Endothelial cell of umbilical vein (primary cell): ENCODE results near the gene THBS4. TPM values are rescaled to one million over a fixed set of nuclear protein-coding genes. Genes with fewer than 3 reads are reported as not detected.

Experiments
- BruUV-seq: library from RNA; stranded (reverse); fragments of 400-500 nt; replicated peaks from 2 replicates; lab custom pipeline; 2021; lab: Mats Ljungman, UMichigan
- CTCF ChIA-PET: fragments of 300-600, 350-600 bp; sonication (Branson Sonifier 250); formaldehyde crosslinking; loops from one replicate; lab custom pipeline; 2021; ENCODE audit warnings: antibody characterized with exemption, inconsistent platforms; lab: Charles Lee
- POLR2A ChIA-PET: fragments of 300-600, 350-600 bp; sonication (Branson Sonifier 250); formaldehyde crosslinking; loops from one replicate; lab custom pipeline; 2021; ENCODE audit warnings: antibody characterized with exemption, inconsistent platforms; lab: Charles Lee
- DNase-seq: peaks from one replicate; pipeline ENCODE4 v3.0.0-alpha.2; 2011; ENCODE audit warnings: low read depth, low spot score
- FAIRE-seq: peaks from 2 replicates; lab custom pipeline; 2011; peaks lifted over from hg19 to GRCh38; lab: Jason Lieb, UNC
- H2AFZ ChIP-seq: 2 replicates; pipeline ENCODE4 v1.6.0; 2012; ENCODE audit warnings: low read depth, low read length, control low read depth, inconsistent platforms
- H3K27ac ChIP-seq: 2 replicates; pipeline ENCODE4 v1.5.1; 2011; ENCODE audit warnings: low read depth, mild to moderate bottlenecking, control low read depth, low read length, moderate library complexity; ENCODE audit not compliant: insufficient read depth
- H3K27me3 ChIP-seq, 2 experiments: 2 replicates each; pipeline versions ENCODE4 v1.6.0 to v1.6.1; 2011; ENCODE audit warnings: low read length in 2 of 2, mixed read lengths in 1 of 2; ENCODE audit not compliant: control insufficient read depth in 2 of 2, insufficient read depth in 2 of 2
- H3K36me3 ChIP-seq, 2 experiments: 2 replicates in 1 of 2; 3 replicates in 1 of 2; pipeline ENCODE4 v1.5.1; 2011; ENCODE audit warnings: low read length in 2 of 2, mild to moderate bottlenecking in 1 of 2, moderate library complexity in 1 of 2; ENCODE audit not compliant: control insufficient read depth in 2 of 2, insufficient read depth in 2 of 2; ENCODE audit errors: extremely low read depth in 1 of 2
- H3K4me1 ChIP-seq: 3 replicates; pipeline ENCODE4 v1.5.1; 2011; ENCODE audit warnings: mild to moderate bottlenecking, low read length; ENCODE audit not compliant: control insufficient read depth, insufficient read depth; ENCODE audit errors: extremely low read depth
- H3K4me2 ChIP-seq: 2 replicates; pipeline ENCODE4 v1.6.1; 2011; ENCODE audit warnings: low read length, control low read depth, mixed read lengths; ENCODE audit not compliant: insufficient read depth
- H3K4me3 ChIP-seq, 3 experiments: fragments of 200-600 bp in 1 of 3; sonication (generic), shearing (Covaris generic) in 1 of 3; replicated peaks in 1 of 3; 2 replicates each; pipeline ENCODE4 v1.5.1; 2011 to 2016; ENCODE audit warnings: control low read depth in 3 of 3, low read length in 3 of 3, mild to moderate bottlenecking in 2 of 3, inconsistent platforms in 1 of 3, low read depth in 1 of 3, moderate library complexity in 1 of 3; ENCODE audit not compliant: insufficient read depth in 1 of 3
- H3K79me2 ChIP-seq: 2 replicates; pipeline ENCODE4 v1.6.0; 2012; ENCODE audit warnings: low read length, inconsistent platforms; ENCODE audit not compliant: control insufficient read depth, insufficient read depth
- H3K9ac ChIP-seq: replicated peaks from 2 replicates; pipeline ENCODE3; 2011; ENCODE audit warnings: low read length, control low read depth; ENCODE audit not compliant: insufficient read depth; ENCODE audit errors: extremely low read depth
- H3K9me1 ChIP-seq: replicated peaks from 3 replicates; pipeline ENCODE4 v1.6.0; 2011; ENCODE audit warnings: mild to moderate bottlenecking, low read length; ENCODE audit not compliant: control insufficient read depth, insufficient read depth; ENCODE audit errors: extremely low read depth
- H3K9me3 ChIP-seq: replicated peaks from 2 replicates; pipeline ENCODE4 v1.5.1; 2012; ENCODE audit warnings: low read length, inconsistent platforms; ENCODE audit not compliant: control insufficient read depth, insufficient read depth
- H4K20me1 ChIP-seq: replicated peaks from 2 replicates; pipeline ENCODE3; 2011; ENCODE audit warnings: mild to moderate bottlenecking, low read length; ENCODE audit not compliant: control insufficient read depth, insufficient read depth; ENCODE audit errors: extremely low read depth
- EZH2 ChIP-seq: IDR thresholded peaks from 2 replicates; pipeline ENCODE4 v1.6.1; 2012; ENCODE audit warnings: borderline replicate concordance, low read depth, mild to moderate bottlenecking, moderate library complexity, low read length, inconsistent platforms; ENCODE audit not compliant: severe bottlenecking
- GATA2 ChIP-seq: IDR thresholded peaks from 2 replicates; pipeline ENCODE4 v1.7.0; 2011; ENCODE audit warnings: low read depth, mild to moderate bottlenecking, moderate library complexity, mixed read lengths, low read length; ENCODE audit not compliant: insufficient read length, insufficient read depth
- MYC ChIP-seq: IDR thresholded peaks from one replicate; pipeline ENCODE4 v1.6.1; 2011; ENCODE audit warnings: mild to moderate bottlenecking, low read depth, low read length
- POLR2AphosphoS5 ChIP-seq: IDR thresholded peaks from 2 replicates; pipeline ENCODE4 v1.6.1; 2012; ENCODE audit warnings: low read depth, mild to moderate bottlenecking, control low read depth, low read length, moderate library complexity; ENCODE audit not compliant: insufficient read depth
- dilution Hi-C: fragments of 300-500 bp; cut with MboI; formaldehyde crosslinking; loops from one replicate; pipeline ENCODE4 v1.15.0; 2019; ENCODE audit warnings: low sequenced_read_pairs; ENCODE audit not compliant: extremely low pct_ligation_motif_present
- intact Hi-C: fragments of 100-400 bp; cut with micrococcal nuclease; formaldehyde crosslinking; loops from one replicate; pipeline ENCODE4 v1.10.0; 2022
- polyA plus RNA-seq, 4 experiments: library from polyadenylated mRNA; depleted of rRNA in 3 of 4; stranded (reverse) in 3 of 4; unstranded in 1 of 4; fragments of >200 nt; gene quantifications; 2 replicates each; pipeline versions ENCODE4 v1.2.1 to v1.2.3, GENCODE V29; 2011 to 2012; ENCODE audit warnings: missing spikeins in 1 of 4
- total RNA-seq: library from RNA; stranded (reverse); gene quantifications from 2 replicates; pipeline ENCODE4 v1.2.3, GENCODE V29; 2021
- TF ChIP-seq, protein P1 (sequence below), 2 donors: IDR thresholded peaks; 1 replicate in 1 of 2; 2 replicates in 1 of 2; pipeline ENCODE4 v1.5.1; 2011; ENCODE audit warnings: low read length in 2 of 2, mild to moderate bottlenecking in 2 of 2, moderate library complexity in 2 of 2, control low read depth in 1 of 2, inconsistent platforms in 1 of 2, low read depth in 1 of 2; ENCODE audit not compliant: insufficient read depth in 1 of 2; ENCODE audit errors: extremely low read depth in 1 of 2

THBS4 gene
- total and polyA plus RNA-seq, 2 donors (not counting 3 experiments of a cell fraction or from before 2014, with no cell fraction given) = not detected

DNA sequence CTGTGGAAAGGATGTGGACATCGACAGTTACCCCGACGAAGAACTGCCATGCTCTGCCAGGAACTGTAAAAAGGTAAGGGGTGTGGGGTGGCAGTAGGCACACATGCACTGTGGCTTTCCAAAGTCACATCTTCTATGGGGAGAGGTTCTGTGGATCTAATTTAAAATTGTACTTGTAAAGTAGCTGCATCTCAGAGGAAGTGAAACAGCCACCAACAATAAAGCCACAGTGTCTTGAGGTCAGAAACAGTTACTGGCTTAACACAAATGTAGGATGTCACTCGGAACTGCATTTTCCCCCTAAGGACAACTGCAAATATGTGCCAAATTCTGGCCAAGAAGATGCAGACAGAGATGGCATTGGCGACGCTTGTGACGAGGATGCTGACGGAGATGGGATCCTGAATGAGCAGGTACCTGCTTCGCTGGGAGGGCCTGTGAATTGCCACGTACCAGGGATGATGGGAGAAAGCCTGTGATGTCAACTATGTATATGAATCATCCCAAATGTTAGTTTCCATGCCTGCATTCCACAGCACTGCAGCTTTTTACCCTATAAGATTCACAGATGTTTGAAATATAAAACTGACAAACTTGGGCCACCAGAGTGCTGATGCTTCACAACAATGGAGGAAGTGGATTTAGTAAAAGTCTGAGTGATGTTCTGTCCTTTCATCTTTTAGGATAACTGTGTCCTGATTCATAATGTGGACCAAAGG is 35.3 kb downstream of the THBS4 start:
- Histone ChIP-seq H3K9me1 (no peaks in the 10 kb centered on the region), H3K4me2 (no peak overlapping the region), H3K79me2 (no peaks in the 10 kb centered on the region), H4K20me1 (no peaks in the 10 kb centered on the region), H2AFZ (no peak overlapping the region), H3K9ac (no peak overlapping the region), H3K4me3 (no peak overlapping the region), H3K36me3 (no peaks in the 10 kb centered on the region), H3K9me3 (no peaks in the 10 kb centered on the region), H3K27me3 (no peaks in the 10 kb centered on the region), H3K27ac (no peak overlapping the region), H3K4me1 (no peaks in the 10 kb centered on the region)
- intact Hi-C loops (no loop called here), dilution Hi-C loops (no loop called here)
- ChIA-PET POLR2A (no interaction called here), CTCF (interaction anchor here (4.0 kb wide), 1 partner anchor 13 kb away, joined by 16 read pairs; no protein-coding TSS in a partner anchor)
- no TSS peak for BruUV-seq
- DNase-seq (no peak), FAIRE-seq (no peak)
- TF ChIP-seq GATA2 (no peak), MYC (no peak), EZH2 (no peak), POLR2AphosphoS5 (no peak)
- TF ChIP-seq, protein P1, sequence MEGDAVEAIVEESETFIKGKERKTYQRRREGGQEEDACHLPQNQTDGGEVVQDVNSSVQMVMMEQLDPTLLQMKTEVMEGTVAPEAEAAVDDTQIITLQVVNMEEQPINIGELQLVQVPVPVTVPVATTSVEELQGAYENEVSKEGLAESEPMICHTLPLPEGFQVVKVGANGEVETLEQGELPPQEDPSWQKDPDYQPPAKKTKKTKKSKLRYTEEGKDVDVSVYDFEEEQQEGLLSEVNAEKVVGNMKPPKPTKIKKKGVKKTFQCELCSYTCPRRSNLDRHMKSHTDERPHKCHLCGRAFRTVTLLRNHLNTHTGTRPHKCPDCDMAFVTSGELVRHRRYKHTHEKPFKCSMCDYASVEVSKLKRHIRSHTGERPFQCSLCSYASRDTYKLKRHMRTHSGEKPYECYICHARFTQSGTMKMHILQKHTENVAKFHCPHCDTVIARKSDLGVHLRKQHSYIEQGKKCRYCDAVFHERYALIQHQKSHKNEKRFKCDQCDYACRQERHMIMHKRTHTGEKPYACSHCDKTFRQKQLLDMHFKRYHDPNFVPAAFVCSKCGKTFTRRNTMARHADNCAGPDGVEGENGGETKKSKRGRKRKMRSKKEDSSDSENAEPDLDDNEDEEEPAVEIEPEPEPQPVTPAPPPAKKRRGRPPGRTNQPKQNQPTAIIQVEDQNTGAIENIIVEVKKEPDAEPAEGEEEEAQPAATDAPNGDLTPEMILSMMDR (IDR thresholded peaks at IDR 0.05; ENCODE audit: extremely low read depth in 1 of 2, insufficient read depth in 1 of 2, low read depth in 1 of 2, low read length in 2 of 2) = no peak
